ENCODE data around the gene ZNF689.

GRCh38 chr16:30569746-30570635 is 40.2 kb downstream of the ZNF689 start:
- no peak for TF ChIP-seq CTCF (IDR thresholded peaks at IDR 0.05)
- no peak for TF ChIP-seq USF2 (IDR thresholded peaks at IDR 0.05)
- no peak for TF ChIP-seq HMGXB4 (CRISPR knock-in tag; IDR thresholded peaks at IDR 0.05; ENCODE audit: borderline replicate concordance)
- no peak for TF ChIP-seq REST (IDR thresholded peaks at IDR 0.05)
- no peak for TF ChIP-seq EHF (CRISPR knock-in tag; IDR thresholded peaks at IDR 0.05)
- TF ChIP-seq GATA3 (IDR thresholded peaks at IDR 0.05; ENCODE audit: borderline replicate concordance): no peak
- no peak for TF ChIP-seq JUN (IDR thresholded peaks at IDR 0.05)
- no peak for TF ChIP-seq RAD21 (conservative IDR thresholded peaks at IDR 0.05 in 1 of 2, IDR thresholded peaks at IDR 0.05 in 1 of 2)

Data from A549 (cell line).